GM19397 (cell line): ENCODE data around the gene BCR.

Source experiments
- ATAC-seq: cut with Tn5 transposase; IDR thresholded peaks from one replicate; pipeline ENCODE4 v1.9.1; 2021; ENCODE audit warnings: mild to moderate bottlenecking, moderate library complexity; ENCODE audit not compliant: unreplicated experiment

Gene BCR

DNA sequence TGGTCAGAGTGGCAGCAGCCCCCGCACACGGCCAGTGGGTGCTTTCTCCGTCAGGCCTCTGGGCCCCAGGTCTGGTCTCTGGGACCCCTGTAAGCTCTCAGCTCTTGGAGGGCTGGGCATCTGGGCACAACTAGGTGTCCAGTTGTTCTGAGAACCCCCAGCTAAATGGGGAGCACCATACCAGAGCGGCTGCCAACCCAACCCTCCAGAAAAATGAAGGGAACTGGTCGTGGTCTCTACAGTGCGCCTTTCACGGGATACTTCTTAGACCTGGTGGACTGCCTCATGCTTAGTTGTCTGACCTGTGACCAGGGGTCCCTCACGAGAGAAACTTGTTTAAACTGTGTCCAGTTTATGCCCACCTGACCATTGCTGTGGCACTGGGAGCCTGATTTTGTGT is 104.9 kb downstream of the BCR start:
- ATAC-seq = no peak

GRCh38 chr22:23285734-23286133 is 105.4 kb downstream of the BCR start:
- ATAC-seq = no peak

DNA sequence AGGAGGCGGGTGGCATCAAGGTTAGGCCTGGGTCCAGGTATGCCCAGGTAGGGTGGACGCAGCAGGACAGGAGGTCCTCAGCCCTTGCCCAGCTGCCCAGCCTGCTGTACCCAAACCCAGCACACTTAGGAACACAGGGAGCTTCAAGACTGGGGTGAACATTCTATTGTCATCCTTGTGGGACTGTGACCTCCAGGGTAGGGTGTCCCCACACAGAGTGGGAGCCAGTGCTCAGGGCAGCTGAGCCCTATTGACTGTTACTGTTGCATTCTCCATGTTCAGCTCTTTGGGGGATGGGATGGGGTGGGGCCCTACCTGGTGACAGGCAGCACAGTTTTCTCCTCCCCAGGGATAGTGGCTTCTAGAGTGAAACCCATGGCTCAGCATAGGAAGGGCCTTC is 106.0 kb downstream of the BCR start:
- no peak for ATAC-seq

- no peak for ATAC-seq
Observed at GRCh38 chr22:23287136-23288095, 107.1 kb downstream of the BCR start.

DNA sequence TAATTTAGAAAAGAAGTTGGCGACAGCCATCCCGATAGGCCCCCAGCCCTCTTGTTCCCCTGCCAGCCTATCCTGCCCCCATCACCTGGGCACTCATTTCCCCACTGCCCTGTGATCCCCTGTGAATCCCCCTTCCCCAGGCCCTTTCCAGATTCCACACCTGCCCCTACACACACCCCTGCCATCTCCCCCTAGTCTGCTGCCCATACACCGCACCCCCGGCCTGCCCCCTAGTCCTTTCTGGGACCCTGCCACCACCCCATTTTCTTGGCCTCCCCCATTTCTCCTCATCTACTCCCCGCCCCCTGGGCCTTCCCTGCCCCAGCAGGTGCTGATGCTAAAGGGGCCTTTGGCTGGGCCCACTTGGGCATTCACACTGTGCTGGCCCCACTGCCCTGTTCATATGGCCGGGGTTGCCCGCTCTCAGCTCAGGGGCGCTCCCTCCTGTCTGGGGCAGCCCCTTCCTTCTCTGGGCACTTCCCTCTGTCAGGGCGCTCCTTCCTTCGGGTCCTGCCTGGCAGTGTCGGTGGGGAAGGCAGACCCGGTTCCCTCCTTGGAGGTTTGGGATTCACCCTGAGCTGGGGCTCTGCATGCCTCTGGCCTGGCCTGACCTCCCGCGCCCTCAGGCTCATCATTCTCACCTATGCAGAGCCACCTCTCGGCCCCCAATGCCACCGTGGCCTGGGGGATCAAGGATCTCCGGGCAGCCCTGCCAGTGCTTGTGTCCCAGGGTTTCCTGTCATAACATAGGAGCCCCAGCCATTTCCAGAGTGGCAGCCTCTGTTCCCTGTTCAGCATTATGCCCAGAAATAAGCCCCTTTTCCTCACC is 108.2 kb downstream of the BCR start:
- ATAC-seq = no peak

GRCh38 chr22:23289130-23289503 is 108.8 kb downstream of the BCR start:
- no peak for ATAC-seq

- no peak for ATAC-seq
Observed at GRCh38 chr22:23289851-23290724, 109.8 kb downstream of the BCR start.

GRCh38 chr22:23291806-23292452 is 111.6 kb downstream of the BCR start:
- ATAC-seq = no peak

GRCh38 chr22:23292453-23293350 is 112.4 kb downstream of the BCR start:
- no peak for ATAC-seq

DNA sequence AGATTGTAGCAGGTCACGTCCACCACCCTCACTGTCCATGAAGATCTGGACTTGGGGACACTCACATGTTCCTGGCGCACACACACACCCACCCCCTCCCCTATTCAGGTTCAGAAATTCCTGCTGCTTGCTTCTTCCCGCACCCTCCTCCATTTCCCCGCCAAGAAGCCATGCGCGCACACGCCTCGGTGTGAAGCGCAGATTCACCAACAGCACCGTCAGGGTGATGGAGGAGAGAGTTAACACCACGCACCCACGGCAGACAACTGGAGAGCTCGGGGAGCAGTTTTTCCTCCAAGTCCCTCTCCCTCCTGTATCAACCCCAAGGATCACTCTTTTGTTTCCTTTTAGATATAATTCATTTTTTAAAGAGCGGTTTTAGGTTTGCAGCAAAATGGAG is 113.4 kb downstream of the BCR start:
- ATAC-seq = no peak

DNA sequence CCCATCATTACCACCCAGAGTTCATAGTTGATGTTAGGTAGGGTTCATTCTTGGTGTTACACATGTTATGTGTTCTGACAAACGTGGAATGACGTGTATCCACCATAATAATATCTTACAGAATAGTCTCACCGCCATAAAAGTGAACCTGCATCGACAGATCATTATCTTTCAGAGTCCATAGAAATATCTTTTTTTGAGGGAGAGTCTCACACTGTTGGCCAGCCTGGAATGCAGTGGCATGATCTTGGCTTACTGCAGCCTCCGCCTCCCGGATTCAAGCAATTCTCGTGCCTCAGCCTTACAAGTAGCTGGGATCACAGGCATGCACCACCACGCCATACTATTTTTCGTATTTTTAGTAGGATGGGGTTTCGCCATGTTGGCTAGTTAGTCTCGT is 113.9 kb downstream of the BCR start:
- no peak for ATAC-seq

- no peak for ATAC-seq
Observed at GRCh38 chr22:23300476-23300875, 120.2 kb downstream of the BCR start.

GRCh38 chr22:23301591-23301990 is 121.3 kb downstream of the BCR start:
- ATAC-seq = no peak

GRCh38 chr22:23302171-23303002 is 122.1 kb downstream of the BCR start:
- no peak for ATAC-seq

DNA sequence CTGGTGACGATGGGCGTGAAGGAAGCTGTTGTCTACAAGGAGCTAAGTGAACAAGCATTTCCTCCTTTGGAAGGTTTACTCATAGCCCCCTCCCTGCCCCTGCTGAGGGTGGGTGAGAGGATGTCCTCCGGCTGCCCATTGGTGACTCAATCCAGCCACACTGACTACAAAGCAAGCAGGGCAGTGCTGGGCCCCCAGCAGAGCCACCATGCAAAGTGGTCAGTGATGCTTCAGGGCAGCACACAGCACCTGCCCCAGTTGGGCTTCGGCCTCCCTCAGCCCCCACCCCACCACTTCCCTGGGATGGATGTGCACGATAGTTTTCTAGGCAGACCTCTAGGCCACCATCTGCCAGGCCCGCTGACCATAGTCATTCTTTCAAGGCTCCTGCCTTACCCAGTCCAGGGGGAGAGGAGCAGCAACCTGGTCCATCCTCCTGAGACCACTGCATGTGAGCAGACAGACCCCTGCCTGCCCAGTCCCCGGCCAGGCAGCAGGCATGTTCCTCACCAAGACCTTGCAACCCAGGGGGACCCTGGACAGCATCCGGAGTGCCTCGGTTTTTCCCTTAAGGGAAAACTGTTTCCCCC is 125.1 kb downstream of the BCR start:
- no peak for ATAC-seq

DNA sequence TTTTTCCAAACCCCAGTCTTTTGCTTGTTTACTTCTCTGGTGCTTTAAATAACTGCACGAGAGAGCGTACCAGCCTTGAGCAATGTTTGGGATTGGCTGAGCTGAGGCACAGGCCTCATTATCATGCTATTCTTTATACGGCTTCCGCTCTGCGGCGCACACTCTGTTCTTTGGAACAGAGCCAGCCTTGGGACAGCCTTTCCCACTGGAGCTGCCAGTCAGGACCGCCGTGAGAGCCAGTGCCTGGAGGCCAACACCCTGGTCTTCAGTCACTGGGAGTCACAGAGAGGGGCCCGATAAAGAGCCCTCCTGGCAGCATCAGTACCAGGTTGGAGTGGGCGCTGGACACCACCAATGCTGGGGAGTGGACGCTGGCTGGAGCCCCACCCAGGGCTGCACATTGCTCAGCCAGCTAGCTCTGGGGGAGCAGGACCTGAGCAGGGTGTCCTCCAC is 125.6 kb downstream of the BCR start:
- no peak for ATAC-seq

DNA sequence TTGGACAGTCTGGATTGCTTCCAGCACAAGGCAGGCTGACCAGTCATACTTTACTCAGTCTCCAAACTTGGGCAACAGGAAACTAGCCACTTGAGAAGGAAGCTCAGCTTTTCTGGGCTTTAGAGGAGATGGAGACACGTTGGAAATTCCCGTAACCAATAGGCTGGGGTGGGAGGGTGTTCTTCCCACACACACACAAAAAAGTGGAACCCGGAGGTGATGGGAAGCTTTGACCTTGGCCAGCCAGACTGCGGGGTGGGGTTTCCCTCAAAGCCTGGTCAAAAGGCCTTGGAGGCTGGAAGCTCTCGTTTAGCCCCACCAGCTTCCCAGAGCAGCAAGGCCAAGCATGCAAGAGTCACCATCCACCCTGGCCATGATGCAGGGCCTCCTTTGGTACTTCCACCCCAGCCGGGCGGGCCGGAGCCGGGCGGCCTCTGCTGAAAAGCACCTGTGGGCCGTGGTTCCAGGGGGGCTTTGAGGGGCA is 126.2 kb downstream of the BCR start:
- no peak for ATAC-seq

- no peak for ATAC-seq
Observed at GRCh38 chr22:23306926-23307325, 126.6 kb downstream of the BCR start.
